CD4-positive, CD25-positive, alpha-beta regulatory T cell (primary cell): ENCODE data around the gene LSM3. TPM values are rescaled to one million over a fixed set of nuclear protein-coding genes. Genes with fewer than 3 reads are reported as not detected.
A peak's percentile ranks its signal among the peaks of the same experiment; 100 is the strongest.

Source experiments
- ATAC-seq, 2 donors: fragments of 150-1000 bp; cut with Tn5 transposase; one replicate each; pipeline ENCODE4 v1.10.0; 2021; ENCODE audit warnings: low read depth in 2 of 2, moderate number of reproducible peaks in 2 of 2, moderate library complexity in 1 of 2
- DNase-seq, 3 donors: peaks; one replicate each; pipeline versions ENCODE4 v3.0.0 to v3.0.0-alpha.2; 2012 to 2022; ENCODE audit warnings: mixed read lengths in 1 of 3
- H3K27ac ChIP-seq: one replicate; pipeline ENCODE4 v1.7.0; 2013; ENCODE audit warnings: mild to moderate bottlenecking, low read length; ENCODE audit not compliant: insufficient read depth, poor library complexity, severe bottlenecking
- H3K27me3 ChIP-seq: one replicate; pipeline ENCODE4 v1.7.0; 2013; ENCODE audit warnings: low read length; ENCODE audit not compliant: control insufficient read depth, insufficient read depth
- H3K36me3 ChIP-seq: one replicate; pipeline ENCODE4 v1.7.0; 2013; ENCODE audit warnings: mild to moderate bottlenecking, low read length, moderate library complexity; ENCODE audit not compliant: control insufficient read depth, insufficient read depth
- H3K4me1 ChIP-seq: 2 replicates; pipeline ENCODE4 v1.7.0; 2013; ENCODE audit warnings: mild to moderate bottlenecking, low read length; ENCODE audit not compliant: insufficient read depth, control insufficient read depth, poor library complexity, severe bottlenecking
- H3K4me3 ChIP-seq: one replicate; pipeline ENCODE4 v1.7.0; 2013; ENCODE audit warnings: low read depth, mild to moderate bottlenecking, low read length, moderate library complexity
- H3K9me3 ChIP-seq, 2 experiments: 1 replicate in 1 of 2; 2 replicates in 1 of 2; pipeline ENCODE4 v1.7.0; 2013; ENCODE audit warnings: low read length in 2 of 2, mild to moderate bottlenecking in 1 of 2, moderate library complexity in 1 of 2; ENCODE audit not compliant: control insufficient read depth in 2 of 2
- H3K27ac Mint-ChIP-seq, 3 donors: one replicate each; pipeline ENCODE4 v1.8.0; 2020 to 2022; ENCODE audit warnings: mild to moderate bottlenecking in 3 of 3, mixed read lengths in 3 of 3, moderate library complexity in 2 of 3
- H3K27me3 Mint-ChIP-seq: one replicate; pipeline ENCODE4 v1.8.0; 2022; ENCODE audit warnings: mild to moderate bottlenecking, mixed read lengths
- H3K36me3 Mint-ChIP-seq: one replicate; pipeline ENCODE4 v1.8.0; 2020; ENCODE audit warnings: mixed read lengths
- H3K4me1 Mint-ChIP-seq, 4 donors: one replicate each; pipeline ENCODE4 v1.8.0; 2020 to 2022; ENCODE audit warnings: mixed read lengths in 4 of 4, mild to moderate bottlenecking in 1 of 4
- H3K4me3 Mint-ChIP-seq, 4 donors: one replicate each; pipeline ENCODE4 v1.8.0; 2020 to 2022; ENCODE audit warnings: mild to moderate bottlenecking in 4 of 4, mixed read lengths in 4 of 4, moderate library complexity in 3 of 4
- H3K9me3 Mint-ChIP-seq, 7 donors: one replicate each; pipeline ENCODE4 v1.8.0; 2020 to 2022; ENCODE audit warnings: mixed read lengths in 7 of 7, mild to moderate bottlenecking in 3 of 7, moderate library complexity in 2 of 7
- polyA plus RNA-seq, 4 donors: library from polyadenylated mRNA; unstranded; fragments of 300-500 nt; fragmentation: Illumina TruSeq; gene quantifications; one replicate each; pipeline ENCODE4 v1.2.3, GENCODE V29; 2021
- total RNA-seq: library from RNA; stranded (reverse); gene quantifications from one replicate; pipeline ENCODE4 v1.2.3, GENCODE V29; 2022

LSM3 gene
- total and polyA plus RNA-seq, 5 donors from 2014 or later, result 6.6 to 25.7 (median 21.0) TPM

DNA sequence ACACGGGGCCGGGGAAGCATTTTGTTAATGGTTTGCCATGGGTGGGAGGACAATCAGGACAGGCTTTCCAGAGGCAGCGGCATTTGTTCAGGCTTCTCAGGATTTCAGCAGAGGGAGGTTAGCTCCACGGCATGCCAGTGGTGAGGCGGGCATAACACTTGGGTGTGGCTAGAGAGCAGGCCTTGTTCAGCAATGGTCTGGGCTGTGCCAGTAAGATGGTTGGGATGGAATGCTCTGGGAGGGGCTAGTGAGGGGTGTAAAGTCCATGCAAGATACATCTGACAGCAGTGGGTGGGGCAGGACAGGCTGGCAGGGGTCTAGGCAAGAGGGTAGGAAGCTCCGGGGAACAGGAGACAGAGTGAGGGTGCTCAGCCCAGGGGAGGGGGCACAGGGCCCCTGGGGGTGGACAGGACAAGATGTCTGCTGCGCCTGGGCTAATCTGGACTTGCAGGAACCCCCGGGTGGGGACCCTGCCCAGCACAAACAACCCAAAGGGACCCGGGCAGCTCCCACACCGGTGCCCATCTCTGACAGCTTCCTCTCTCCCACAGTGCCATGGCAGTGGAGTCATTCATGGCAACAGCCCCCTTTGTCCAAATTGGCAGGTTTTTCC, 45.3 kb upstream of the LSM3 start:
- Mint-ChIP-seq H3K27ac (no peak overlapping the region), H3K4me3 (no peak overlapping the region), H3K36me3 (peaks cover 57% of the 10 kb centered on the region), H3K4me1 (peaks cover 0 to 7% (median 3%) of the 10 kb centered on the region in 4 donors), H3K27me3 (no peaks in the 10 kb centered on the region), H3K9me3 (no peaks in the 10 kb centered on the region)
- no peaks in the 10 kb centered on the region for H3K4me1 ChIP-seq
- H3K4me3 ChIP-seq, result no peak overlapping the region
- DNase-seq, result no peak
- H3K9me3 ChIP-seq, result no peaks in the 10 kb centered on the region
- H3K36me3 ChIP-seq, result peaks cover 86% of the 10 kb centered on the region
- no peaks in the 10 kb centered on the region for H3K27me3 ChIP-seq
- H3K27ac ChIP-seq, result no peak overlapping the region
- ATAC-seq, result no peak

- Histone ChIP-seq H3K27ac (no peak overlapping the region), H3K4me1 (no peaks in the 10 kb centered on the region), H3K36me3 (peaks cover 82% of the 10 kb centered on the region), H3K27me3 (no peaks in the 10 kb centered on the region), H3K9me3 (no peaks in the 10 kb centered on the region), H3K4me3 (no peak overlapping the region)
- no peak for ATAC-seq
- peaks cover 54% of the 10 kb centered on the region for H3K36me3 Mint-ChIP-seq
- H3K4me1 Mint-ChIP-seq, result peaks cover 0 to 3% (median under 1%) of the 10 kb centered on the region in 4 donors
- DNase-seq, result no peak
- no peaks in the 10 kb centered on the region for H3K9me3 Mint-ChIP-seq
- no peak overlapping the region for H3K27ac Mint-ChIP-seq
- H3K27me3 Mint-ChIP-seq, result no peaks in the 10 kb centered on the region
- peak overlapping the region in 1 of 4 donors; percentile 44 for H3K4me3 Mint-ChIP-seq
Measured at GRCh38 chr3:14133876-14134275, 44.7 kb upstream of the LSM3 start.

- H3K4me3 Mint-ChIP-seq, result peak overlapping the region in 1 of 4 donors; percentile 44
Measured at GRCh38 chr3:14134291-14134690, 44.3 kb upstream of the LSM3 start.

DNA sequence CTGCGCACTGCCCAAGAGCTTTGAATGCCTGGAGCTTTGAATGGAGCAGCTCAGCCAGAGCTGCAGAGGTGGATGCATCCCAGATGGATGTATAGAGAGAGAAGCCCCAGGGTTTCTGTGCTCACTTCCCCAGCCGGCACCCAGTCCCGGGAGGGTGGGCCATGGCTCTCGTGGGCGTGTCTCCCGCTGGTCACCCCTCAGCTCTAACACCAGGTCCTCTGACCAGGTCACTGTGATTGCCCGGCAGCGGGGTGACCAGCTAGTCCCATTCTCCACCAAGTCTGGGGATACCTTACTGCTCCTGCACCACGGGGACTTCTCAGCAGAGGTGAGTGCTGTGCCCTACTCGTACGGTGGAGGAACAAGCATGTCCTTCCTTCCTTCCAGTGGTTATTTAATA, 43.0 kb upstream of the LSM3 start:
- no peak overlapping the region for H3K4me3 ChIP-seq
- Mint-ChIP-seq H3K9me3 (no peaks in the 10 kb centered on the region), H3K4me1 (peaks cover 0 to 4% (median under 1%) of the 10 kb centered on the region in 4 donors), H3K36me3 (peaks cover 45% of the 10 kb centered on the region), H3K4me3 (no peak overlapping the region), H3K27ac (no peak overlapping the region), H3K27me3 (no peaks in the 10 kb centered on the region)
- no peak overlapping the region for H3K27ac ChIP-seq
- no peaks in the 10 kb centered on the region for H3K27me3 ChIP-seq
- no peaks in the 10 kb centered on the region for H3K9me3 ChIP-seq
- no peaks in the 10 kb centered on the region for H3K4me1 ChIP-seq
- peaks cover 77% of the 10 kb centered on the region for H3K36me3 ChIP-seq
- ATAC-seq (no peak), DNase-seq (no peak)

More at GRCh38 chr3:14134291-14134690, 44.3 kb upstream of the LSM3 start:
- H3K9me3 ChIP-seq, result no peaks in the 10 kb centered on the region
- no peak overlapping the region for H3K27ac ChIP-seq
- H3K9me3 Mint-ChIP-seq, result no peaks in the 10 kb centered on the region
- no peaks in the 10 kb centered on the region for H3K27me3 Mint-ChIP-seq
- peaks cover 82% of the 10 kb centered on the region for H3K36me3 ChIP-seq
- no peaks in the 10 kb centered on the region for H3K4me1 ChIP-seq
- H3K4me3 ChIP-seq, result no peak overlapping the region
- H3K4me1 Mint-ChIP-seq, result peaks cover 0 to 3% (median 0%) of the 10 kb centered on the region in 4 donors
- no peak overlapping the region for H3K27ac Mint-ChIP-seq
- peaks cover 50% of the 10 kb centered on the region for H3K36me3 Mint-ChIP-seq
- H3K27me3 ChIP-seq, result no peaks in the 10 kb centered on the region
- DNase-seq (no peak), ATAC-seq (no peak)

GRCh38 chr3:14137004-14137403, 41.6 kb upstream of the LSM3 start:
- H3K9me3 ChIP-seq, result no peaks in the 10 kb centered on the region
- peaks cover 36% of the 10 kb centered on the region for H3K36me3 Mint-ChIP-seq
- H3K27me3 ChIP-seq, result no peaks in the 10 kb centered on the region
- ATAC-seq (no peak), DNase-seq (no peak)
- H3K27me3 Mint-ChIP-seq, result no peaks in the 10 kb centered on the region
- no peaks in the 10 kb centered on the region for H3K9me3 Mint-ChIP-seq
- H3K4me3 ChIP-seq, result no peak overlapping the region
- H3K4me3 Mint-ChIP-seq, result no peak overlapping the region
- peak overlapping the region in 1 of 3 donors; percentile 26 for H3K27ac Mint-ChIP-seq
- no peak overlapping the region for H3K27ac ChIP-seq
- H3K4me1 ChIP-seq, result peaks cover 14% of the 10 kb centered on the region
- peaks cover 66% of the 10 kb centered on the region for H3K36me3 ChIP-seq
- H3K4me1 Mint-ChIP-seq, result peaks cover 0 to 19% (median 11%) of the 10 kb centered on the region in 4 donors

- peaks cover 18% of the 10 kb centered on the region for H3K4me1 ChIP-seq
- peaks cover 64% of the 10 kb centered on the region for H3K36me3 ChIP-seq
- H3K4me1 Mint-ChIP-seq, result peaks cover 4 to 23% (median 15%) of the 10 kb centered on the region in 4 donors
- peak overlapping the region in 1 of 4 donors; percentile 55 for H3K4me3 Mint-ChIP-seq
- H3K36me3 Mint-ChIP-seq, result peaks cover 35% of the 10 kb centered on the region
- H3K27ac ChIP-seq, result peak overlapping the region; percentile 6
- ATAC-seq (no peak), DNase-seq (no peak)
- H3K4me3 ChIP-seq, result no peak overlapping the region
- no peaks in the 10 kb centered on the region for H3K27me3 Mint-ChIP-seq
- no peaks in the 10 kb centered on the region for H3K9me3 ChIP-seq
- no peaks in the 10 kb centered on the region for H3K9me3 Mint-ChIP-seq
- no peaks in the 10 kb centered on the region for H3K27me3 ChIP-seq
- H3K27ac Mint-ChIP-seq, result no peak overlapping the region
Measured at GRCh38 chr3:14137445-14137844, 41.2 kb upstream of the LSM3 start.

DNA sequence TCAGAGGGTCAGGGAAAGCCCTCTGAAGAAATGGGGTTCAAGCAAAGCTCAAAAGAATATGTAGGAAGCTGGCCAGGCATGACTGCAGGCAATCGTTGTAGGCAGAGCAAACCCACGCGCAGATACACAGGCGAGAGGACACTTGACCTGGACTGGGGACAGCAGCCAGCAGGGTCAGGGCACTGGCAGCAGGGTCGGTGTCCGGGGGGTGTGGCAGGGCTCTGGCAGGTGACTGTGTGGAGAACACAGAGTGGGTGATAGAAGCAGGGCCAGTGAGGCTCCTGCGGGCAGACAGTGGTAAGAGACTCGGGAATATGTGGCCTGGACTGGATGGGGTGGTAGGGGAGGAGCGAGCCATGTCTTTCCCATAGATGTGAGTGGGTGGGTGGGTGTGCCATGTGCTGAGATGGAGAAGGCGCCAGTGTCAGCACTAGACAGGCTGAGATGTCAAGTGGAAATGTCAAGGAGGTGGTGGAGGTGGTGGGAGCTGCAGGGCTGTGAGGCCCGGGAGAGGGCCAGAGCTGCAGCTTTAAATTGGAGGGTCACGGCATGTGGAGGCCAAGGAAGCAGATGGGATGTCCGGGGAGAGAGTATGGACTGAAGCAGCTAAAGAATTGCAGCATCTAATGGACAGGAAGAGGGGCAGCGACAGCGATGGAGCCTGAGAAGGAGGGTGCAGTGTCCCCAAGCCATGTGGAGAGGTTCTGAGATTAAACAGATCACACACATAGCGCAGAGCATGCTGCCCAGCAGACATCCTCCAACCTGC, 40.3 kb upstream of the LSM3 start:
- peaks cover 28% of the 10 kb centered on the region for H3K36me3 Mint-ChIP-seq
- no peaks in the 10 kb centered on the region for H3K9me3 ChIP-seq
- peaks cover 12 to 32% (median 23%) of the 10 kb centered on the region in 4 donors for H3K4me1 Mint-ChIP-seq
- H3K27me3 ChIP-seq, result no peaks in the 10 kb centered on the region
- H3K36me3 ChIP-seq, result peaks cover 56% of the 10 kb centered on the region
- H3K4me3 ChIP-seq, result no peak overlapping the region
- DNase-seq (no peak), ATAC-seq (no peak)
- peaks cover 27% of the 10 kb centered on the region for H3K4me1 ChIP-seq
- H3K27ac ChIP-seq, result no peak overlapping the region
- H3K9me3 Mint-ChIP-seq, result no peaks in the 10 kb centered on the region
- H3K4me3 Mint-ChIP-seq, result peak overlapping the region in 1 of 4 donors; percentile 55
- peak overlapping the region in 2 of 3 donors; percentile 44 to 81 for H3K27ac Mint-ChIP-seq
- no peaks in the 10 kb centered on the region for H3K27me3 Mint-ChIP-seq
